RWPE2 (cell line): Measurements from ENCODE around the gene DNAJC25.

Experiments
- ATAC-seq: fragments of 200-7000 bp; cut with Tn5 transposase; 3 replicates; pipeline ENCODE4 v1.9.1; 2021; ENCODE audit warnings: low read depth
- DNase-seq: peaks from one replicate; pipeline ENCODE4 v3.0.0-alpha.2; 2020; ENCODE audit warnings: low spot score
- H3K27ac ChIP-seq: fragments of 450-650 bp; 2 replicates; pipeline ENCODE4 v1.5.1; 2017; ENCODE audit warnings: mild to moderate bottlenecking; ENCODE audit not compliant: poor library complexity, severe bottlenecking
- H3K27me3 ChIP-seq: fragments of 250-450 bp; sonication (Bioruptor Pico); 2 replicates; pipeline ENCODE4 v1.5.1; 2021; ENCODE audit warnings: mild to moderate bottlenecking, moderate library complexity; ENCODE audit not compliant: insufficient read depth, poor library complexity, severe bottlenecking
- H3K36me3 ChIP-seq: fragments of 250-450 bp; sonication (Bioruptor Pico); 2 replicates; pipeline ENCODE4 v1.5.1; 2020; ENCODE audit warnings: low read depth, mild to moderate bottlenecking, moderate library complexity
- H3K4me1 ChIP-seq: fragments of 250-450 bp; sonication (Bioruptor Pico); 2 replicates; pipeline ENCODE4 v1.5.1; 2021; ENCODE audit warnings: mild to moderate bottlenecking, moderate library complexity; ENCODE audit not compliant: insufficient read depth, poor library complexity, severe bottlenecking
- H3K4me3 ChIP-seq: fragments of 250-450 bp; sonication (Bioruptor Pico); 2 replicates; pipeline ENCODE4 v1.5.1; 2021; ENCODE audit warnings: mild to moderate bottlenecking, moderate library complexity; ENCODE audit not compliant: severe bottlenecking
- H3K9me3 ChIP-seq: fragments of 250-450 bp; sonication (Bioruptor Pico); 2 replicates; pipeline ENCODE4 v1.5.1; 2021; ENCODE audit warnings: mild to moderate bottlenecking, moderate library complexity; ENCODE audit not compliant: severe bottlenecking
- TF ChIP-seq, protein P1 (sequence below): fragments of 450-650 bp; IDR thresholded peaks from one replicate; pipeline ENCODE4 v1.5.1; 2017; ENCODE audit warnings: mild to moderate bottlenecking, moderate library complexity; ENCODE audit not compliant: poor library complexity, severe bottlenecking

Gene DNAJC25

DNA sequence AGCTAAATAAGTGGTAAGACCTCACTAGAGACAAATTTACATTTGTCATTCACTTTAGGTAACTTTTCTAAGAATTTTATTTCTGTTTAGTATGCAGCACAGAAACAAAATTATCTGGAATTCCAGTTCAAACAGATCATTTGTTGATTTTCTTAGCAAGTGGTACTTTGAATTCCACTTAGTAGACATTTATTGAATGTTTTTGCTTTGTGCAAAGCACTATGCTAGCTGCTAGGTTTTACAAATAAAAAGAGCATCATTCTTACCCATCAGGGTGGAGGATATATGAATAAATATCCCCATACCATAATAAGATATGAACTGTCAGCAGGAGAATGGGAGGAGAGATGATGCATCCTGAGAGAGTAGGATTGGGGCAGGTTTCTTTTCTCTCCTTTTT is 65.7 kb downstream of the DNAJC25 start:
- Histone ChIP-seq H3K4me3 (no peak overlapping the region), H3K9me3 (no peaks in the 10 kb centered on the region), H3K4me1 (no peaks in the 10 kb centered on the region), H3K27ac (no peak overlapping the region), H3K27me3 (no peaks in the 10 kb centered on the region), H3K36me3 (no peaks in the 10 kb centered on the region)
- DNase-seq (no peak), ATAC-seq (no peak)
- TF ChIP-seq, protein P1, sequence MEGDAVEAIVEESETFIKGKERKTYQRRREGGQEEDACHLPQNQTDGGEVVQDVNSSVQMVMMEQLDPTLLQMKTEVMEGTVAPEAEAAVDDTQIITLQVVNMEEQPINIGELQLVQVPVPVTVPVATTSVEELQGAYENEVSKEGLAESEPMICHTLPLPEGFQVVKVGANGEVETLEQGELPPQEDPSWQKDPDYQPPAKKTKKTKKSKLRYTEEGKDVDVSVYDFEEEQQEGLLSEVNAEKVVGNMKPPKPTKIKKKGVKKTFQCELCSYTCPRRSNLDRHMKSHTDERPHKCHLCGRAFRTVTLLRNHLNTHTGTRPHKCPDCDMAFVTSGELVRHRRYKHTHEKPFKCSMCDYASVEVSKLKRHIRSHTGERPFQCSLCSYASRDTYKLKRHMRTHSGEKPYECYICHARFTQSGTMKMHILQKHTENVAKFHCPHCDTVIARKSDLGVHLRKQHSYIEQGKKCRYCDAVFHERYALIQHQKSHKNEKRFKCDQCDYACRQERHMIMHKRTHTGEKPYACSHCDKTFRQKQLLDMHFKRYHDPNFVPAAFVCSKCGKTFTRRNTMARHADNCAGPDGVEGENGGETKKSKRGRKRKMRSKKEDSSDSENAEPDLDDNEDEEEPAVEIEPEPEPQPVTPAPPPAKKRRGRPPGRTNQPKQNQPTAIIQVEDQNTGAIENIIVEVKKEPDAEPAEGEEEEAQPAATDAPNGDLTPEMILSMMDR: no peak

DNA sequence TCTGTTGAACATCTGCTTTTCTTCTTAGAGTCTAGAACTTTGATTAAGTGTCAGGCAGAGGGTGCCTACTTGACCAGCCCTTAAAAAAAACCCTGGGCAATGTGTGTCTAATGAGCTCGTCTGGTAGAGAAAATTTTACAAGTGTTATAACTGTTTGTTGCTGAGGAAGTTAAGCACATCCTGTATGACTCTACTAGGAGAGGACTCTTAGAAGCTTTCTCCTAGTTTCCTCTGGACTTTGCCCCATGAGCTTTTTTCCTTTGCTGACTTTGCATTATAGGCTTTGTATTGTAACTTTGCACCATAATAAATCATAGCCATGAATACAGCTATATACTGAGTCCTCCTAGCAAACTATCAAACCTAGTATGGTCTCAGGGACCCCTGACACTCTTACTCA is 69.6 kb downstream of the DNAJC25 start:
- Histone ChIP-seq H3K36me3 (no peaks in the 10 kb centered on the region), H3K4me3 (no peak overlapping the region), H3K27ac (no peak overlapping the region), H3K27me3 (no peaks in the 10 kb centered on the region), H3K9me3 (no peaks in the 10 kb centered on the region), H3K4me1 (no peaks in the 10 kb centered on the region)
- no peak for ATAC-seq
- DNase-seq: no peak
- TF ChIP-seq, protein P1: no peak
